Measurements from ENCODE around the gene TLL2.

GRCh38 chr10:96427291-96427690 lies 86.4 kb downstream of the TLL2 start:
- TF ChIP-seq TBL1XR1 (IDR thresholded peaks at IDR 0.05; ENCODE audit: low read length in 2 of 2) (no peak), MTA2 (IDR thresholded peaks at IDR 0.05; ENCODE audit: low read depth) (no peak), KAT2B (IDR thresholded peaks at IDR 0.05; ENCODE audit: low read depth, low read length) (no peak), ZNF253 (CRISPR knock-in tag; conservative IDR thresholded peaks at IDR 0.05) (no peak), ZBTB5 (IDR thresholded peaks at IDR 0.05) (no peak), MXI1 (IDR thresholded peaks at IDR 0.05; ENCODE audit: low read depth, low read length) (no peak), TCF3 (CRISPR knock-in tag; IDR thresholded peaks at IDR 0.05) (no peak), ZSCAN32 (CRISPR knock-in tag; IDR thresholded peaks at IDR 0.05) (no peak)
- TF ChIP-seq, protein P1, sequence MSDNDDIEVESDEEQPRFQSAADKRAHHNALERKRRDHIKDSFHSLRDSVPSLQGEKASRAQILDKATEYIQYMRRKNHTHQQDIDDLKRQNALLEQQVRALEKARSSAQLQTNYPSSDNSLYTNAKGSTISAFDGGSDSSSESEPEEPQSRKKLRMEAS (CRISPR knock-in tag; IDR thresholded peaks at IDR 0.05) = no peak

All from K562 (cell line).